SK-MEL-5 (cell line): ENCODE measurements around the gene EEF2. TPM values are rescaled to one million over a fixed set of nuclear protein-coding genes. Genes with fewer than 3 reads are reported as not detected.

Source experiments
- DNase-seq: peaks from one replicate; pipeline ENCODE4 v3.0.0-alpha.2; 2016; ENCODE audit warnings: low read depth, low spot score
- in situ Hi-C: cut with HindIII; loops from 2 replicates; pipeline ENCODE4 v1.10.0; 2016; ENCODE audit warnings: low sequenced_read_pairs, high pct_unique_total_duplicates, low pct_unique_long_range_greater_than_20kb
- polyA plus RNA-seq, 2 experiments: library from polyadenylated mRNA; depleted of rRNA; stranded (reverse); fragments of >200 nt; gene quantifications; 2 replicates each; pipeline ENCODE4 v1.2.3, GENCODE V29; 2015
- total RNA-seq: library from RNA; depleted of rRNA; stranded (reverse); fragments of >200 nt; shearing (Covaris generic); gene quantifications from 2 replicates; pipeline ENCODE4 v1.2.3, GENCODE V29; 2014; rRNA removed

Gene EEF2
- total RNA-seq: 1,726 and 1,742 TPM in 2 replicates
- polyA plus RNA-seq (2015; cell fraction: cytosol; rRNA removed): 1,706 and 2,105 TPM in 2 replicates
- 424 and 489 TPM in 2 replicates for polyA plus RNA-seq (2015; cell fraction: nucleus; rRNA removed)

DNA sequence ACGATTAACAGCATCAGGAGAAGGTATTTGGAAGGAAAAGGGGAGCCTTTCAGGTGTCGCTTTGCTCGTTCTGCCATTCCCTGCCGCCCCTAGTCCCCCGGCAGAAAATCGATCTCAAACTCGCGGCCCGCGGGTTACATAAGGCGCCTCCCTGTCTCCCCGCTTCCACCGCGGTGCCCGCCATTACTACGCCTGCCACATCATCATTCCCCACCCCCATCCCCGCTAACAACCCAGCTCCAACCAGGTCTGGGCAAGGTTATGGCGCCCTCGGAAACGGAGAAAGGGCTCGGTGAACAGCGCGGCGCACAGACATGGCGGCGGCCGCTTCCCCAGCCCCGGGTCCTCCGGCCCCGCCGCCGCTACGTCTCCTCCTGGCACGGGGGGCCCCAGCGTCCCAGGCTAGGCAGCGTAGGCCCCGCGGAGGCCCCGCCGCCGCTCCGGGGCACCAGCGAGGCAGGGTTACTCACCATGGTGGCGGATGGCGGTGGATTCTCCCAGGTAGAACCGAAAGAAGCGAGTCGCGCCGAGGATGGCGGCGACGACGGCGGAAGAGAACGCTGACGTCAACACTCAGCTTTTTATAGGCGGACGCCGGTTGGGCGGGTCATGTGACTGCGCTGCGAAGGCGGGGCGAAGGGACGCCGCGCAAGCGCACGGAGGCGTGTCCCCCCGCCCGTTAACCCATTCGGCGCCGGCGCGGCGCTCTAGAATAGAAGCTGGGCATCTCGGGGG, at the start of gene EEF2:
TSS of gene EEF2 (minus strand) at position 556 of the 735 bp plus-strand sequence. CDS start at position 473, 83 bp downstream.
- in situ Hi-C loops: loop anchor here (25.0 kb wide), 1 partner anchor 227 kb away; no protein-coding TSS in a partner anchor
- peak; percentile 78 for DNase-seq

DNA sequence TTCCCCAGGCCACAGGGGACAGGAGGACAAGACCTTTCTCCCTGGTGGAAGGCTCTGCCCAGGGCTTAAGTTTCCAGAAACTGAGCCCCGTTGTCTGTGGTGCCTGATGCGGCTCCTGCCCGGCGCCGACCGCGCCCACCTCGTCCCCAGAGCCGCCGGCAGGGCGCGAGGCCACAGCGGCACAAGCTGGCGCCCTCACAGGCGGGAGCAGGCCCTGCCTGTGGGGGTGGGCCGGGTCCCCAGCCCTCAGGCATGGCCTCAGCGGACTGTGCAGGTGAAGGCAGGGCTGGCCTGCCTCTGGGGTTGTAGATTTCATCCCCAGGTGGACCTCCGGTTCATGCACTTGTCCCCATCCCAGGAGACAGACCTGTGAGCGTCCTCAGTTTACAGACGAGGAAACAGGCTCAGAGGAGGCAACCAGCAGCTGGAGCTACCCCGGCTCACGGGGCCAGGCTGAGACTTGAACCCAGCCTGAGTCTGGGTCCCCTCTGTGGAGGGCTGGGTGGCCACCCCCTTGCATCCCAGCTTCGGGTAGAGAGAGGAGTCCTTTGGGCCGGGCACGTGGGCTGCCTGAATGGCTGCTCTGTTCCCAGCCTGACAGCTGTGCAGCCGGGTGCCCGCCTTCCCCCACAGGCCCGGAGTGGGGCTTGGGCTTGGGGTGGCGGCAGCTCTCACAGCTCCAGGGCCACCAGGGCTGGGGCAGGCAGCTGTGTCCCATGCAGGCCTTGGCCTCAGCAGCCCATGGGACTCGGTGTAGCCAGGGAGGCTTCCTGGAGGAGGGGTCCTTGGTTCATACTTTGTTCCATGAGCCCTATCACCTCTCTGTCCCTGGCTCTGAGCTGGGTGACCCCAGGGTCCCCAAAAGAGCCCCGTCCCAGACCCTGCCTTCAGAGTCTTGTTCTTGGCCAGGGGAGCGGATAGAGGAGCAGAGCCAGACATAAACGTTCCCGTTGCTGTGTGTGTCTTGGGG, 49.1 kb upstream of the EEF2 start:
- no peak for DNase-seq
- in situ Hi-C loops: no loop called here

DNA sequence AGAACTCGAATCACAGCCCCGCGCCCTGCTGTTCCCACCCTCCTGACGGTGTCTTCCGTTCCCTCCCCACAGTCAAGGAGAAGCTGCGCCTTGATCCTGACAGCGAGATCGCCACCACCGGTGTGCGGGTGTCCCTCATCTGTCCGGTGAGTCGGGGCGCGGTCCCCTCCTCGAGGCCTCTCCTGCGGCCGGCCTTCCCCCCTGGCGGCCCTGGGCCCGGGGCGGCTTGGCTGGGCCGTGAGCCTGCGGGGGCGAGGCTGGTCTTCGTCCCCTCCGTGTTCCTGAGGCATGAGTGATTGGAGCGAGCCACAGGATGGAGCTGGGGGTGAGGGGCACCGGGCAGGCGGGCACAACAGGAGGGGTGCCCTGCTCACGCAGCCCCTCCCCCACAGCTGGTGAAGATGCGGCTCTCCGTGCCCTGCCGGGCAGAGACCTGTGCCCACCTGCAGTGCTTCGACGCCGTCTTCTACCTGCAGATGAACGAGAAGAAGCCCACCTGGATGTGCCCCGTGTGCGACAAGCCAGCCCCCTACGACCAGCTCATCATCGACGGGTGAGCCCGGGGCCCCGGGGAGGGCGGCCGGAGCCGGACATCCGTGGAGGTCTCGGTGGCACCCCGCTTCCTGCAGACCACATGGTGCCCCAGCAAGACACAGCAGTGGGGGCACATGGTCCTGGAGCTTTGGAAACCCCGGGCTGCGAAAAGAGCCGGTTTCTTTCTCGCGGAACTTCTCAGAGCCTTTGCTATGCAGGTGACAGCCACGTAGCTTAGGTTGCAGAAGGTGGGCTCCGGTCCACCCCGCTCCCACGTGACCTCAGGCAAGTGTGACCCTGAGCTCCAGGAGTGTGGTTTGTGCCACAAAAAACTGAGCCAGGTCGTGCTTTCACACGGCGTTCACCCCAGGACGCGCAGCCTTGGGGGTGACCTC, 48.0 kb upstream of the EEF2 start:
- DNase-seq: no peak
- in situ Hi-C loops: no loop called here

DNA sequence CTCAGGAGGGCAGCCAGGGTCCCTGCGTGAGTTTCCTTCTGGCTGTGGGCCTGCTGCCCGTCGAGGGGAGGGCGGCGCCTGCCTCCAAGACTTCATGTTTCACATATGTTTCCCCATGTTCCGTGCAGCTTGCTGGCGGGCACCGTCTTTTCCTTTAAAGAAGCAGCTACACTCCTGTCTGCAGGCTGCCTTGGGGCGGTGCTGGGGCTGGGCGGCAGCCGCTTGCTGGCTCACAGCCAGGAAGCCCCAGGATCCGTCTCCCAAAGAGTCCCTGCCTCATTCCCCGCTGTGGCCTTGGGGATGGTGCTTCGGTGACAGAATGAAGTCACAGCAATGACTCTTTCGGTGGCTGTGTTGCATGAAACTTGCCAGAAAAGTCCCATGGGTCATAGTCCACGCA, 47.2 kb upstream of the EEF2 start:
- DNase-seq: no peak
- in situ Hi-C loops: no loop called here

DNA sequence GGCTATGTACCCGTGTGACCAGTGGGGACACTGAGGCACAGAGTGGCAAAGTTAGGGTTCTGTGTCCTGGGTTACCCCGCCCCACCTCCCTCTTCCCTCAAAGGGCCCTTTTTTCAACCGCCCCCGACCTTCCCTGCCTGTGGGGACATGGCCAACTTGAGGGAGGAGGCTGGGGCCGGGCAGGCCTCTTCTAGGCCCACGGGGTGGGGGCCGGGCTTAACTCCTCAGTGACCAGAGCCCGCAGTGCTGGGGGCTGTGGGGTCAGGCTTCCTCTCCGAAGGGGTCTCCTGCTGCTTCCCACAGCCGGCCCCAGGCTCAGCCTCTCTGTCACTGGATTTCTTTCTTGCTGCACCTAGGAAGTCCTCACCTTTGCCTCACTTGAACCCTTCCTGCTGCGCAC, 46.2 kb upstream of the EEF2 start:
- DNase-seq: no peak
- in situ Hi-C loops: no loop called here

DNA sequence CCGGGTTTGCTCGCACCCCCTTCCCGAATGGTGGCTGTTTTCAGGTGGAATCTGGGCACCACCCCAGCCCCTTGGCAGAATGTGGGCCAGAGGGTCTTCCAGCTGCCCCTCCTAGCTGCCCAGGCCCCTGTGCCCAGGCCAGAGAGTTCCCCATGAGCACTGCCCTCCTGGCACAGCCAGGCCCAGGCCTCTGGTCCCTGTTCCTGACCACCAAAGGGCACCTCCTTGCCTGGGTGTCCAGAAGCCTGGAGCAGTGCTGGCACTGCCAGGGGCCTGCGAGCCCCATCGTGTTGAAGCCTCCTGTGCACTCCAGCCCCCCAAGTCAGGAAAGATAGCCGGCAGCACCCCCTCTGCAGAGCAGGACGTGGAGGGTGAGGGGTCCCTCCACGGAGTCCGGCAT, 45.7 kb upstream of the EEF2 start:
- in situ Hi-C loops: no loop called here
- DNase-seq: no peak

DNA sequence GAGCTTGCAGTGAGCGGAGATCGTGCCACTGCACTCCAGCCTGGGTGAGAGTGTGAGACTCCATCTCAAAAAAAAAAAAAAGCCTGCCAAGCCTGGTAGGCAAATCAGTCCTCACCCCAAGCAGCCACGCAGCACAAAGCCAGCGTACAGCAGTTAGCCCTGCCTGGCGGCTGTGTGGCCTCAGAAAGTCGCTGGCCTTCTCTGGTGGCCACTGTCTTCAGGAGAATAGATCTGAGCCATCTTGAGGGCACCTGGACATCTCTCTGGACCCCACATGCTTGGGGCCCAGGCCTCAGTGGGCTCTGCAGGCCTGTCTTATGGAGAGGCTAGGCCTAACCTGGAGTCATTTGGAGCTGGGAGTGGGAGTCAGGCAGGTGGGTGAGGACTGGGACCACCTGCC, 45.3 kb upstream of the EEF2 start:
- no peak for DNase-seq
- in situ Hi-C loops: no loop called here

DNA sequence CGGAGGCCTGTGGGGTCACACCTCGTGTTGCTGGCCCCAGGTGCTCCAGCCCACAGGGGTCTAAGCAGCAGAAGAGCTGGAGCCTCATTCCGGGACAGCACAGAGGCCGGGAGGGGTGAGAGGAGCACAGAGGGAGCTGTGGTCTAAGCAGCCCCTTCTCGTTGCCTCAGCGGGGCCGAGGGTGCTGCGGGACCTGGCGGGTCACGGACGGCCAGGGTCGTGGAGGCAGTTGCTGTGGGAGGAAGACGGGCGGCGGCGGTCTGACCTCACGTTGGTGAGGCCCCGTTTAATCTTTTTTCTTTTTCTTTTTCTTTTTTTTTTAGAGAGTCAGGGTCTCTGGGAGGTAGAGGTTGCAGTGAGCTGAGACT, 44.0 kb upstream of the EEF2 start:
- DNase-seq: no peak
- in situ Hi-C loops: no loop called here

DNA sequence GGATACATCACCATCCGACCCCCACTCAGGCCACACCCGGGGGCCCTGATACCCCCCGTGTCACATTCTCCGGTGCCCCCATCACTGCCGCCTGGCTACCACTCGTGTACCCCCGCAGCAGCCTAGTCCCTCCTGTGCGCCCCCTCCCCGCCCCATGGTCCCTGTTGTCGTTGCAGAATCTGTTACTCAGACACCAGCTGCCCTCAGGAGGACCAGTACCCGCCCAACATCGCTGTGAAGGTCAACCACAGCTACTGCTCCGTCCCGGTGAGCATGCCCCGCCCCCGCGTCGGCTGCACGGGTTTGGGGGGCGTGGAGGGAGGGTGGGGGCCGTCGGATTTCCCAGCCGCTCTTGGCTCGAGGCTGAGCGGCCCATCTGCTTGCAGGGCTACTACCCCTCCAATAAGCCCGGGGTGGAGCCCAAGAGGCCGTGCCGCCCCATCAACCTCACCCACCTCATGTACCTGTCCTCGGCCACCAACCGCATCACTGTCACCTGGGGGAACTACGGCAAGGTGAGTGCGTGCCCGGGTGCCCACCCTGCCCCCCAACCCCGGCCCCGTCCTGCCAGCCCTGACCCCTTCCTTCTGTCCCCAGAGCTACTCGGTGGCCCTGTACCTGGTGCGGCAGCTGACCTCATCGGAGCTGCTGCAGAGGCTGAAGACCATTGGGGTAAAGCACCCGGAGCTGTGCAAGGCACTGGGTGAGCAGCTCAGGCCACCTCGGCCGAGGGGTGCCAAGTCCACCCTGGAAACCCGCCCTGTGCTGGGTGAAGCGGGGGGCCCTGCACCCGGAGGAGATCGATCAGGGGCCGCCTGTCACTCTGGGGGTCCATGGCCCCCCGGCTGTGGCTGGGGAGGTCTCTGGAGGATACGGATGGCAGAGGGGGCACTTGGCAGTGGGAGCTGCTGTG, 43.3 kb upstream of the EEF2 start:
- in situ Hi-C loops: no loop called here
- no peak for DNase-seq

DNA sequence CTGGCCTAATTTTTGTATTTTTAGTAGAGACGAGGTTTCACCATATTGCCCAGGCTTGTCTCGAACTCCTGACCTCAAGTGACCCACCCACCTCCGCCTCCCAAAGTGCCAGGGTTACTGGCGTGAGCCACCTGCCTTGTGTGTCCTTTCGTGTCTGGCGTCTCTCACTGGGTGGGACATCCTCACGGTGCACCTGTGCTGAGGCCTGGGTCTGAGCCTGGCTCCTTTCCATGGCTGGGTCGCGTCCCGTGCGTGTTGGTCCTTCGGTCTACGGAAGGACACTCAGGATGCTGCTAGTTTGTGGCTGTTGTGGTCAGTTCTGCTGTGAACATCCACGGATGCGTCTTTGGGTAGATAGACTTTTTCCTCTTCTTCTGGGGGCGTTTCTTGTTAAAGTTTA, 41.9 kb upstream of the EEF2 start:
- DNase-seq: no peak
- in situ Hi-C loops: no loop called here

DNA sequence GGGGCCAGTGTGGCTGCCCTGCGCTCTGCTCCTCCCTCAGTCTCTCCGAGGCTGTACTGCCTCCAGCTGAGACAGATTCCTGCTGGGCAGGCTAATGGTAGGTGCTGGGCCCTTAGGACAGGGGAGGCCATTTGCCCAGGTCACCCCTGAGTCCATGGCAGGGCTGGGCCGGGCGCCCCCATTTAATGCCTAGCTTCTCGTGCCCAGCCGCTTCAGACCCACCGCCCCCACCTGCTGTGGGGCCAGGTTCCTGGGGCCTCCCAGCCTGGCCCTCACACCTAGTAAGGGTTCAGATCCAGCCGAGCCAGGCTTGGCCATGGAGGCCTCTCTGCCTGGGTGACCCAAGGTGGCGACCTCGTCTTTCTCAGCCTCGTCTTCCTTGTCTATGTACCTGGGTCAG, 40.1 kb upstream of the EEF2 start:
- in situ Hi-C loops: no loop called here
- DNase-seq: no peak

DNA sequence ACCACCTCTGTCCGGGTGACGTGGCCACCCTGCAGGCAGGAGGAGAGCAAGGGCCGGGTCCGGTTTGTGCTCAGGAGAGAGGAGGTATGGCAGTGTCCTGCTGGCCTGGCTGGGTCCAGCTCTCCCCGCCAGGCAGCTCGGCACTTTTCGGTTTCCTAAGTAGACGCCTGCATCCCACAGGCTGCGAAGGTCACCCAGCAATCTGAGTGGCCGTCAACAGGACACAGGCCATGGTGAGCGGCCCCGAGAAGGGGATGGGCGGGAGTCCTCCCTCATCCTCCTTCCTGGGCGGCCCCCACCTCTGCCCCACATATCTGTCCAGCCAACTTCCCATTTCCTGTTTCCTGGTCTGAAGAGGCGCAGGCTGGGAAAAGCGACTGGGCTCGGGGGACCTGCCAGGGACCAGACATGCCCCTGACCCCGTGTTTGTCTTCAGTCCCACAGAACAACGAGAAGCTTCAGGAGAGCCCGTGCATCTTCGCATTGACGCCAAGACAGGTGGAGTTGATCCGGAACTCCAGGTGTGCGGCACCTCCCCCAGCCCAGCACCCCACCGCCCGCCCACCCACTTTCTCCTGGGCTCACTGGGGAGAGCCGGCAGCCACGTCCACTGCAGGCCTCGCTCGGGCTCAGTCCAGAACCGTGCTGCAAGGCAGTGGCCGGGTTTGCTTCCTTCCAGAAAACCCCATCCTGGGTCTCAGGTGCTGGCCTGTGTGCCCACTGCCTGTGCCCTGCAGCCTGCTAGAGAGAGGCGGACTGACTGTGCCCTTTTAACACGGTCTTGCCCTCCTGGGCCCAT, 38.5 kb upstream of the EEF2 start:
- no peak for DNase-seq
- in situ Hi-C loops: no loop called here

DNA sequence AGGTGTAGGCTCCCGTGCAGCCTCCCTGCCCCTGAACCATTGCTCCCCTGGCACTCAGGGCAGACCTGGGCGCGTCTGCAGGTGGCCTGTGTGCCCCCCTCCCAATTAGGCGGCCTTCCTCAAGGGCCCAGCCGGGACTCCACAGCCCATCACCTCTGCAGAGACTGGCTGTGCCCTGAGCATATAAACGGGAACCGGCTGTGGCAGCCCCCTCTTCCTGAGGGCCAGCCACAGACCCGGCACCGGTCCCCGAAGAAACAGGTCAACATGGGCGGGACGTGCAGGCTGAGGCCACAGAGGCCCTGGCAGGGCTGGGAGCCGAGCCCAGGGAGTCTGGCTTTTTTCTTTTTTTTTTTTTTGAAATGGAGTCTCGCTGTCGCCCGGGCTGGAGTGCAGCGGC, 34.3 kb upstream of the EEF2 start:
- in situ Hi-C loops: no loop called here
- DNase-seq: no peak

DNA sequence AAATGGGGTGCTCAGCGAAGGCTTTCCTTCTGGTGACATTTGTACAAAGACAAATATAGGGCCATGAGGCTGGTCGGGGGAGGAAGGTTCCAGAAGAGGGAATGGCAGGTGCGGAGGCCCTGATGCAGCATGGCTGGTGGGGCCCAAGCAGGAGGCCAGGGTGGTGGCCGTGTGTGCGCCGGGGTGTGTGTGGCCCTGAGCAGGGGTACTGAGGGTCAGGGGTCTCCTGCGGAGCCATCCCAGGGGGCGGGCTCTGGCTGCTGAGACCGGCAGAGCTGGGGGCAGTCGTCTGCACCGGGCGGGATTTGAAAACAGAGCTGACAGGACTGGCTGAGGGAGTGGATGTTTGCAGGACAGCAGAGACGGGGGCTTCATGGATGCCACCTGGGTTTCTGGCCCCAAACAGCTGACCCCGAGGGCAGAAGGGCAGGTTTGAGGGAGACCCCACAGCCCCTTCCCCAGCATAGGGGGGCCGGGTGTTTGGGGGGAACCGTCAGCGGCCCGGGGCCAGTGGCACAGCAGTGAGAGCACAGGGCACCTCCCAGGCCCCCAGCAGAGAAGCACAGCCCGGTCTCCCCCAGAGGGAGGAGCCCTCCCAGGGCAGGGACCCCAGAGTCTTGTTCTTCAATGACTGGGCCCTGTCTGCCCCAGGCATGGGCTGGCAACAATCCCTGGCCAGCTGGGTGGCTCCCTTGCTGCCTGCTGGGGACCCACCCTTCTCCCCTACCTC, 33.7 kb upstream of the EEF2 start:
- in situ Hi-C loops: no loop called here
- no peak for DNase-seq

DNA sequence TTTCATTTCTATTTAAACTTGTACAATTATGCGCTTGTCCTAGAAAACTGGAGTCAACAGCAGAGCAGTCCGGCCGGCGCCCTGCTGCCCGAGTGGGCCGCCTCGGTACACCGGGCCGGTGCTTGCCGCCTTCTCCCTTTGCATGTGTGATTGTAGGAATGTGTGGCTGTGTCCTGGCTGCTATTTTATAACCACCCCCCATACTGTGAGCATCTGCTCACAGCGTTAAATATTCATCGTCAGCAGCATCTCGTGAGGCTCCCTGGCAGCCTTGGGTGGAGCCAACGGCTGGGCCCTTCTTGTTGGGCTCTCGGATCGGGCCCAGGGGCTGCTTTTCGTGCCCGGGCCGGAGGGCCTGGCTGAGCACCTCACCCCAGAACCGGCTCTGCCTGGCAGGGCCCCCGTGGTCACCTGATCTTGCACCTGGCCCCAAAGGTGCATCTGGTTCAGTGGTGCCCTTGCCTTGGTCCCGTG, 32.9 kb upstream of the EEF2 start:
- no peak for DNase-seq
- in situ Hi-C loops: no loop called here
